WTC11 (cell line): Measurements from ENCODE around the gene CNP. TPM values are rescaled to one million over a fixed set of nuclear protein-coding genes. Genes with fewer than 3 reads are reported as not detected.

Source experiments
- ATAC-seq: fragments of 200-7000 bp; cut with Tn5 transposase; 2 replicates; pipeline ENCODE4 v1.10.0; 2021; ENCODE audit warnings: mild to moderate bottlenecking, moderate library complexity
- CTCF ChIA-PET: fragments of 300-600 bp; sonication (Branson Sonifier 250); formaldehyde crosslinking; loops from one replicate; lab custom pipeline; 2021; ENCODE audit warnings: antibody characterized with exemption; lab: Charles Lee
- POLR2A ChIA-PET: fragments of 350-600 bp; sonication (Branson Sonifier 250); formaldehyde crosslinking; loops from one replicate; lab custom pipeline; 2021; ENCODE audit warnings: antibody characterized with exemption; lab: Charles Lee
- DNase-seq: peaks from one replicate; pipeline ENCODE4 v3.0.0; 2021; ENCODE audit warnings: low spot score
- H3K27ac Mint-ChIP-seq: 2 replicates; pipeline ENCODE4 v1.8.0; 2021; ENCODE audit warnings: mixed read lengths
- H3K27me3 Mint-ChIP-seq: 2 replicates; pipeline ENCODE4 v1.8.0; 2021; ENCODE audit warnings: low read depth, mild to moderate bottlenecking, moderate library complexity, mixed read lengths
- H3K36me3 Mint-ChIP-seq: 2 replicates; pipeline ENCODE4 v1.8.0; 2021; ENCODE audit warnings: mixed read lengths
- H3K4me1 Mint-ChIP-seq: 2 replicates; pipeline ENCODE4 v1.8.0; 2022; ENCODE audit warnings: mixed read lengths
- H3K4me3 Mint-ChIP-seq: 2 replicates; pipeline ENCODE4 v1.8.0; 2021; ENCODE audit warnings: mild to moderate bottlenecking, moderate library complexity, mixed read lengths
- H3K9me3 Mint-ChIP-seq: 2 replicates; pipeline ENCODE4 v1.8.0; 2021; ENCODE audit warnings: mixed read lengths
- AFF4 ChIP-seq: sonication (generic); formaldehyde crosslinking; IDR thresholded peaks from 2 replicates; pipeline ENCODE4 v1.8.1; 2023; ENCODE audit warnings: mild to moderate bottlenecking, missing genetic modification reagents, borderline replicate concordance
- ARID4B ChIP-seq: sonication (generic); formaldehyde crosslinking; IDR thresholded peaks from 2 replicates; pipeline ENCODE4 v1.8.0; 2023; ENCODE audit warnings: missing genetic modification reagents, mild to moderate bottlenecking, borderline replicate concordance
- ATF2 ChIP-seq: sonication (generic); formaldehyde crosslinking; IDR thresholded peaks from 2 replicates; pipeline ENCODE4 v1.8.1; 2022; ENCODE audit warnings: low read depth, missing genetic modification reagents, borderline replicate concordance
- ATF6 ChIP-seq: sonication (generic); formaldehyde crosslinking; IDR thresholded peaks from 2 replicates; pipeline ENCODE4 v1.8.1; 2023; ENCODE audit warnings: mild to moderate bottlenecking, missing genetic modification reagents
- HMGXB4 ChIP-seq: sonication (generic); formaldehyde crosslinking; IDR thresholded peaks from 2 replicates; pipeline ENCODE4 v1.8.1; 2023; ENCODE audit warnings: mild to moderate bottlenecking, moderate library complexity, missing genetic modification reagents
- IRF2 ChIP-seq: sonication (generic); formaldehyde crosslinking; IDR thresholded peaks from 2 replicates; pipeline ENCODE4 v1.8.0; 2022; ENCODE audit warnings: low read depth, missing genetic modification reagents, borderline replicate concordance
- MXD4 ChIP-seq: fragments of 250-450 bp; sonication (Bioruptor Pico); IDR thresholded peaks from 2 replicates; pipeline ENCODE4 v1.8.0; 2021; ENCODE audit warnings: mild to moderate bottlenecking, moderate library complexity, borderline replicate concordance
- NFE2L1 ChIP-seq: sonication (generic); formaldehyde crosslinking; IDR thresholded peaks from 2 replicates; pipeline ENCODE4 v1.8.1; 2023; ENCODE audit warnings: missing genetic modification reagents
- NR2C2 ChIP-seq: sonication (generic); formaldehyde crosslinking; IDR thresholded peaks from 2 replicates; pipeline ENCODE4 v1.8.0; 2022; ENCODE audit warnings: mild to moderate bottlenecking, missing genetic modification reagents
- TEAD4 ChIP-seq: sonication (generic); formaldehyde crosslinking; IDR thresholded peaks from 2 replicates; pipeline ENCODE4 v1.8.0; 2022; ENCODE audit warnings: mild to moderate bottlenecking, missing genetic modification reagents
- USF1 ChIP-seq: sonication (generic); formaldehyde crosslinking; IDR thresholded peaks from 2 replicates; pipeline ENCODE4 v1.8.0; 2022; ENCODE audit warnings: mild to moderate bottlenecking, missing genetic modification reagents
- USF2 ChIP-seq: sonication (generic); formaldehyde crosslinking; IDR thresholded peaks from 2 replicates; pipeline ENCODE4 v1.8.1; 2023; ENCODE audit warnings: mild to moderate bottlenecking, missing genetic modification reagents, moderate library complexity
- ZNF121 ChIP-seq: sonication (generic); formaldehyde crosslinking; IDR thresholded peaks from 2 replicates; pipeline ENCODE4 v1.8.0; 2023; ENCODE audit warnings: missing genetic modification reagents
- ZNF138 ChIP-seq: sonication (generic); formaldehyde crosslinking; conservative IDR thresholded peaks from 2 replicates; pipeline ENCODE4 v1.8.1; 2022; ENCODE audit warnings: mild to moderate bottlenecking, moderate library complexity, missing genetic modification reagents
- ZNF317 ChIP-seq: sonication (generic); formaldehyde crosslinking; IDR thresholded peaks from 2 replicates; pipeline ENCODE4 v1.8.1; 2023; ENCODE audit warnings: low read depth, mild to moderate bottlenecking, moderate library complexity, missing genetic modification reagents, borderline replicate concordance
- total RNA-seq: library from RNA; stranded (reverse); gene quantifications from 3 replicates; pipeline ENCODE4 v1.2.3, GENCODE V29; 2021

CNP gene
- total RNA-seq, 1 experiment from 2014 or later: 52.5 TPM

- TF ChIP-seq AFF4 (CRISPR knock-in tag) (no peak), MXD4 (CRISPR knock-in tag) (no peak), HMGXB4 (CRISPR knock-in tag) (no peak), IRF2 (CRISPR knock-in tag) (no peak), ARID4B (CRISPR knock-in tag) (no peak)
- TF ChIP-seq, all 79 proteins: peak for 0
These were observed 51.2 kb downstream of the CNP start (continued) for GRCh38 chr17:42017866-42018200.

- DNase-seq (no peak), ATAC-seq (peak; percentile 52)
- H3K36me3 Mint-ChIP-seq: peaks cover 20% of the 10 kb centered on the region
- H3K4me3 Mint-ChIP-seq: peak overlapping the region; percentile 95
- peak overlapping the region; percentile 98 for H3K27ac Mint-ChIP-seq
- CTCF ChIA-PET: interaction anchor here (0.6 to 6.8 kb wide), 20 partner anchors 9 to 234 kb away, joined by 3 to 108 read pairs (median 6); partner anchors contain the start of genes CNP, DHX58, GHDC and KAT2A
- peaks cover 42% of the 10 kb centered on the region for H3K4me1 Mint-ChIP-seq
- POLR2A ChIA-PET: interaction anchor here (1.2 to 3.1 kb wide), 7 partner anchors 9 to 233 kb away, joined by 3 to 13 read pairs (median 6); partner anchors contain the start of gene ACLY
- H3K9me3 Mint-ChIP-seq: 0 out of 2 replicates have a peak, but pooled peaks cover 4% of the 10 kb centered on the region
- H3K27me3 Mint-ChIP-seq: no peaks in the 10 kb centered on the region
- no peak for TF ChIP-seq ZNF317 (CRISPR knock-in tag)
- TF ChIP-seq NFE2L1: no peak
- TF ChIP-seq ZNF121 (CRISPR knock-in tag): no peak
- no peak for TF ChIP-seq ATF6 (CRISPR knock-in tag)
- no peak for TF ChIP-seq AFF4 (CRISPR knock-in tag)
- no peak for TF ChIP-seq USF2
- no peak for TF ChIP-seq USF1 (CRISPR knock-in tag)
- TF ChIP-seq ATF2 (CRISPR knock-in tag): no peak
- TF ChIP-seq NR2C2 (CRISPR knock-in tag): no peak
- TF ChIP-seq TEAD4 (CRISPR knock-in tag): no peak
- no peak for TF ChIP-seq ZNF138 (CRISPR knock-in tag)
These were observed 51.7 kb downstream of the CNP start for GRCh38 chr17:42018339-42018738.
